HCT116 (cell line): ENCODE data around the gene PROX1. TPM values are rescaled to one million over a fixed set of nuclear protein-coding genes. Genes with fewer than 3 reads are reported as not detected.

Source experiments
- ATAC-seq: fragments of 200-7000 bp; cut with Tn5 transposase; 2 replicates; pipeline ENCODE4 v1.9.1; 2020; ENCODE audit warnings: mild to moderate bottlenecking, moderate library complexity
- BruUV-seq: library from RNA; stranded (reverse); fragments of 400-500 nt; replicated peaks from 2 replicates; lab custom pipeline; 2021; lab: Mats Ljungman, UMichigan
- CTCF ChIA-PET: fragments of 300-600 bp; sonication (Branson Sonifier 250); formaldehyde crosslinking; loops from one replicate; lab custom pipeline; 2021; ENCODE audit warnings: antibody characterized with exemption; lab: Charles Lee
- POLR2A ChIA-PET: fragments of 300-600, 350-600 bp; sonication (Branson Sonifier 250); formaldehyde crosslinking; loops from one replicate; lab custom pipeline; 2021; ENCODE audit warnings: antibody characterized with exemption; lab: Charles Lee
- RAD21 ChIA-PET, 2 experiments: fragments of 300-600 bp; sonication (Branson Sonifier 250); formaldehyde crosslinking; loops; one replicate each; lab custom pipeline; 2023; ENCODE audit warnings: low total read pairs in 2 of 2; ENCODE audit not compliant: uncharacterized antibody in 2 of 2, unreplicated experiment in 2 of 2, low non-redundant PET in 1 of 2; lab: Charles Lee
- DNase-seq: peaks from one replicate; pipeline ENCODE4 v3.0.0-alpha.2; 2010; ENCODE audit warnings: low read depth, low spot score
- H2AFZ ChIP-seq: fragments of 200-600 bp; shearing (Covaris generic), sonication (generic); 2 replicates; pipeline ENCODE4 v1.6.1; 2017; ENCODE audit warnings: low read depth, mixed run types, mixed read lengths, antibody characterized with exemption, low read length; ENCODE audit not compliant: poor library complexity, severe bottlenecking
- H3K27ac ChIP-seq: 2 replicates; pipeline ENCODE4 v1.5.1; 2012; ENCODE audit warnings: low read depth, low read length
- H3K27me3 ChIP-seq: fragments of 200-600 bp; sonication (generic); 2 replicates; pipeline ENCODE4 v1.6.1; 2016; ENCODE audit warnings: mixed run types, low read length, mixed read lengths; ENCODE audit not compliant: insufficient read depth
- H3K36me3 ChIP-seq, 2 experiments: fragments of 200-500 bp in 1 of 2; fragments of 200-600 bp in 1 of 2; sonication (Bioruptor generic) in 1 of 2; sonication (generic) in 1 of 2; 2 replicates each; pipeline versions ENCODE4 v1.5.1 to v1.6.1; 2014 to 2016; ENCODE audit warnings: low read length in 2 of 2, inconsistent platforms in 1 of 2, mixed read lengths in 1 of 2, mixed run types in 1 of 2; ENCODE audit not compliant: insufficient read depth in 2 of 2, control insufficient read depth in 1 of 2
- H3K4me1 ChIP-seq, 2 experiments: fragments of 200-600 bp in 1 of 2; sonication (generic) in 1 of 2; 2 replicates each; pipeline versions ENCODE4 v1.5.1 to v1.6.1; 2012 to 2017; ENCODE audit warnings: low read length in 2 of 2, inconsistent platforms in 1 of 2, mild to moderate bottlenecking in 1 of 2, mixed read lengths in 1 of 2, mixed run types in 1 of 2, moderate library complexity in 1 of 2; ENCODE audit not compliant: insufficient read depth in 2 of 2, control insufficient read depth in 1 of 2
- H3K4me2 ChIP-seq: fragments of 200-600 bp; sonication (generic); 2 replicates; pipeline ENCODE4 v1.6.1; 2017; ENCODE audit warnings: mixed run types, low read length, mixed read lengths
- H3K4me3 ChIP-seq, 2 experiments: fragments of 200-600 bp in 1 of 2; sonication (generic) in 1 of 2; replicated peaks in 1 of 2; 2 replicates each; pipeline ENCODE4 v1.5.1; 2011 to 2016; ENCODE audit warnings: low read length in 2 of 2, control low read depth in 1 of 2, low read depth in 1 of 2, mild to moderate bottlenecking in 1 of 2, mixed read lengths in 1 of 2, mixed run types in 1 of 2
- H3K79me2 ChIP-seq: fragments of 200-600 bp; sonication (generic); 2 replicates; pipeline ENCODE4 v1.6.1; 2017; ENCODE audit warnings: mild to moderate bottlenecking, mixed run types, low read length, moderate library complexity, mixed read lengths; ENCODE audit not compliant: insufficient read depth
- H3K9ac ChIP-seq: fragments of 200-600 bp; sonication (generic); 2 replicates; pipeline ENCODE4 v1.6.1; 2016; ENCODE audit warnings: low read length, mixed read lengths
- H3K9me2 ChIP-seq: fragments of 200-600 bp; sonication (generic), shearing (Covaris generic); 2 replicates; pipeline ENCODE4 v1.6.1; 2017; ENCODE audit warnings: mixed run types, mild to moderate bottlenecking, moderate library complexity; ENCODE audit not compliant: insufficient read depth
- H3K9me3 ChIP-seq, 2 experiments: fragments of 200-500 bp in 1 of 2; fragments of 200-600 bp in 1 of 2; sonication (Bioruptor generic) in 1 of 2; sonication (generic) in 1 of 2; 2 replicates each; pipeline ENCODE4 v1.6.1; 2014 to 2017; ENCODE audit warnings: low read length in 2 of 2, mixed read lengths in 2 of 2, inconsistent platforms in 1 of 2, low read depth in 1 of 2, mild to moderate bottlenecking in 1 of 2, mixed run types in 1 of 2, moderate library complexity in 1 of 2; ENCODE audit not compliant: control insufficient read depth in 1 of 2, insufficient read depth in 1 of 2
- H4K20me1 ChIP-seq: fragments of 200-600 bp; sonication (generic), shearing (Covaris generic); 2 replicates; pipeline ENCODE4 v1.6.1; 2017; ENCODE audit warnings: mixed run types, mild to moderate bottlenecking, moderate library complexity; ENCODE audit not compliant: insufficient read depth
- CEBPB ChIP-seq: IDR thresholded peaks from 2 replicates; pipeline ENCODE4 v1.6.1; 2012; ENCODE audit warnings: low read depth
- EGR1 ChIP-seq: IDR thresholded peaks from 2 replicates; pipeline ENCODE4 v1.6.1; 2012; ENCODE audit warnings: low read depth
- ELF1 ChIP-seq: IDR thresholded peaks from 2 replicates; pipeline ENCODE4 v1.6.1; 2012; ENCODE audit warnings: low read depth, borderline replicate concordance
- POLR2A ChIP-seq: IDR thresholded peaks from 2 replicates; pipeline ENCODE4 v1.7.0; 2011; ENCODE audit warnings: borderline replicate concordance; ENCODE audit not compliant: insufficient read depth, insufficient read length; ENCODE audit errors: extremely low read depth
- POLR2AphosphoS5 ChIP-seq: IDR thresholded peaks from 2 replicates; pipeline ENCODE4 v1.6.1; 2011; ENCODE audit warnings: mild to moderate bottlenecking, low read depth, low read length, moderate library complexity
- YY1 ChIP-seq: IDR thresholded peaks from 2 replicates; pipeline ENCODE4 v1.6.1; 2011; ENCODE audit warnings: low read length, low read depth, moderate library complexity, mild to moderate bottlenecking; ENCODE audit not compliant: insufficient replicate concordance; ENCODE audit errors: extremely low read depth
- ZFX ChIP-seq: fragments of 450-650 bp; IDR thresholded peaks from 2 replicates; pipeline ENCODE4 v1.6.1; 2017
- intact Hi-C: fragments of 100-400 bp; cut with micrococcal nuclease; formaldehyde crosslinking; loops from 2 replicates; pipeline ENCODE4 v1.10.0; 2022
- total RNA-seq: library from RNA; stranded (reverse); gene quantifications from one replicate; pipeline ENCODE4 v1.2.1, GENCODE V29; 2021; ENCODE audit not compliant: unreplicated experiment
- TF ChIP-seq, protein P1 (sequence below), 3 experiments: fragments of 200-600 bp in 1 of 3; sonication (generic) in 1 of 3; IDR thresholded peaks in 2 of 3; conservative IDR thresholded peaks in 1 of 3; 2 replicates each; pipeline ENCODE4 v1.5.1; 2012 to 2017; ENCODE audit warnings: low read depth in 2 of 3, low read length in 2 of 3, antibody characterized with exemption in 1 of 3, borderline replicate concordance in 1 of 3, control low read depth in 1 of 3, mild to moderate bottlenecking in 1 of 3, mixed read lengths in 1 of 3, mixed run types in 1 of 3, moderate library complexity in 1 of 3; ENCODE audit not compliant: insufficient read depth in 1 of 3
- TF ChIP-seq, protein P2 (sequence below): IDR thresholded peaks from 2 replicates; pipeline ENCODE4 v1.6.1; 2012

PROX1 gene
- total RNA-seq, 1 experiment from 2014 or later = 0.22 TPM

DNA sequence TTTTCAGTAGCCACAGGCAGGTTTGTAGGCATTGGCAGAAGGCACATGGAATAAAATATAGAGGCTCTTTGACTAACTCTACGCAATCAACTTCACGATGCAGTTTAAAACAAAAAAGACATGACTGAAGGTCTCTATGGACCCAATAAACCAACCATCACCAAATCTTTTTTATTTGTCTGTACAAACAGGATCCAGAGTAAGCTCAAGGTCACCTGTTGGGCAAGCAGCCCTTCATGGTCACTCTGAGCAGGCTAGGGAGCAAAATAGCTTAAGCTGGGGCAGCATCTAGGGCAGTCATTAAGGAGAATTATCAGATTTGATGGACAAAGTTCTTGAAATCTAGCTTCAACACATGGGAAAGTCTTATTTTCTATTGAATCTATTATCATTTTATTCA is 26.8 kb upstream of the PROX1 start:
- no peak for DNase-seq
- Histone ChIP-seq H3K27me3 (0 out of 2 replicates have a peak, but pooled peaks cover 11% of the 10 kb centered on the region), H4K20me1 (no peaks in the 10 kb centered on the region), H3K4me3 (no peak overlapping the region), H3K9ac (no peak overlapping the region), H3K9me3 (no peaks in the 10 kb centered on the region), H3K4me2 (no peak overlapping the region), H3K27ac (no peak overlapping the region), H2AFZ (no peak overlapping the region), H3K9me2 (no peaks in the 10 kb centered on the region), H3K79me2 (no peaks in the 10 kb centered on the region), H3K4me1 (no peaks in the 10 kb centered on the region), H3K36me3 (no peaks in the 10 kb centered on the region)
- POLR2A ChIA-PET = no interaction called here
- TF ChIP-seq, protein P1, sequence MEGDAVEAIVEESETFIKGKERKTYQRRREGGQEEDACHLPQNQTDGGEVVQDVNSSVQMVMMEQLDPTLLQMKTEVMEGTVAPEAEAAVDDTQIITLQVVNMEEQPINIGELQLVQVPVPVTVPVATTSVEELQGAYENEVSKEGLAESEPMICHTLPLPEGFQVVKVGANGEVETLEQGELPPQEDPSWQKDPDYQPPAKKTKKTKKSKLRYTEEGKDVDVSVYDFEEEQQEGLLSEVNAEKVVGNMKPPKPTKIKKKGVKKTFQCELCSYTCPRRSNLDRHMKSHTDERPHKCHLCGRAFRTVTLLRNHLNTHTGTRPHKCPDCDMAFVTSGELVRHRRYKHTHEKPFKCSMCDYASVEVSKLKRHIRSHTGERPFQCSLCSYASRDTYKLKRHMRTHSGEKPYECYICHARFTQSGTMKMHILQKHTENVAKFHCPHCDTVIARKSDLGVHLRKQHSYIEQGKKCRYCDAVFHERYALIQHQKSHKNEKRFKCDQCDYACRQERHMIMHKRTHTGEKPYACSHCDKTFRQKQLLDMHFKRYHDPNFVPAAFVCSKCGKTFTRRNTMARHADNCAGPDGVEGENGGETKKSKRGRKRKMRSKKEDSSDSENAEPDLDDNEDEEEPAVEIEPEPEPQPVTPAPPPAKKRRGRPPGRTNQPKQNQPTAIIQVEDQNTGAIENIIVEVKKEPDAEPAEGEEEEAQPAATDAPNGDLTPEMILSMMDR (IDR thresholded peaks at IDR 0.05 in 2 of 3, conservative IDR thresholded peaks at IDR 0.05 in 1 of 3; ENCODE audit: borderline replicate concordance in 1 of 3, insufficient read depth in 1 of 3, low read depth in 2 of 3, low read length in 2 of 3) = no peak
- TF ChIP-seq POLR2A = no peak
- TF ChIP-seq CEBPB = no peak
- TF ChIP-seq ELF1 = no peak
- no peak for TF ChIP-seq ZFX
- no peak for TF ChIP-seq YY1
- TF ChIP-seq, protein P2, sequence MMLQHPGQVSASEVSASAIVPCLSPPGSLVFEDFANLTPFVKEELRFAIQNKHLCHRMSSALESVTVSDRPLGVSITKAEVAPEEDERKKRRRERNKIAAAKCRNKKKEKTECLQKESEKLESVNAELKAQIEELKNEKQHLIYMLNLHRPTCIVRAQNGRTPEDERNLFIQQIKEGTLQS = no peak
- TF ChIP-seq POLR2AphosphoS5 = no peak
- TF ChIP-seq EGR1 = no peak
- CTCF ChIA-PET = no interaction called here
- intact Hi-C loops = no loop called here
- RAD21 ChIA-PET = no interaction called here
- no peak for ATAC-seq
- BruUV-seq = no TSS peak
